Gastroesophageal sphincter (tissue), 3 donors: ENCODE data around the gene SLC12A8.

ENCODE experiments used
- CTCF ChIP-seq, 4 experiments: fragments of 200-600 bp in 2 of 4; fragments of 450-650 bp in 2 of 4; sonication (generic) in 1 of 4; IDR thresholded peaks; one replicate each; pipeline ENCODE4 v1.5.1; 2017 to 2019; ENCODE audit warnings: antibody characterized with exemption in 4 of 4, mild to moderate bottlenecking in 2 of 4, moderate library complexity in 2 of 4
- EP300 ChIP-seq: sonication (generic); formaldehyde crosslinking; IDR thresholded peaks from one replicate; pipeline ENCODE4 v1.6.1; 2017; ENCODE audit warnings: antibody characterized with exemption, mild to moderate bottlenecking
- POLR2A ChIP-seq, 2 donors: fragments of 450-650 bp; IDR thresholded peaks; one replicate each; pipeline ENCODE4 v1.6.1; 2017; ENCODE audit warnings: antibody characterized with exemption in 2 of 2, mild to moderate bottlenecking in 2 of 2, moderate library complexity in 1 of 2
- POLR2AphosphoS5 ChIP-seq: sonication (generic); formaldehyde crosslinking; IDR thresholded peaks from one replicate; pipeline ENCODE4 v1.6.1; 2017; ENCODE audit warnings: antibody characterized with exemption

GRCh38 chr3:125058959-125059358 is 153.6 kb downstream of the SLC12A8 start:
- TF ChIP-seq CTCF (IDR thresholded peaks at IDR 0.05) (no peak), POLR2AphosphoS5 (no peak), POLR2A (IDR thresholded peaks at IDR 0.05) (no peak), EP300 (no peak)
